GM12873 (cell line): ENCODE results near the gene C17orf67.

Source experiments
- CTCF ChIP-seq: IDR thresholded peaks from 2 replicates; pipeline ENCODE4 v1.5.1; 2012; ENCODE audit warnings: low read depth, mild to moderate bottlenecking, moderate library complexity, low read length, control low read depth; ENCODE audit not compliant: insufficient read depth; ENCODE audit errors: missing control alignments

Gene C17orf67

GRCh38 chr17:56824503-56824902 is 9.2 kb downstream of the C17orf67 start:
- TF ChIP-seq CTCF, result no peak

- TF ChIP-seq CTCF, result no peak
Observed at GRCh38 chr17:56823848-56824247, 9.9 kb downstream of the C17orf67 start.

GRCh38 chr17:56822725-56823124 is 11.0 kb downstream of the C17orf67 start:
- no peak for TF ChIP-seq CTCF

GRCh38 chr17:56821847-56822534 is 11.7 kb downstream of the C17orf67 start:
- TF ChIP-seq CTCF, result no peak

- TF ChIP-seq CTCF, result no peak
Observed at GRCh38 chr17:56820207-56820606, 13.5 kb downstream of the C17orf67 start.

GRCh38 chr17:56819431-56820145 is 14.1 kb downstream of the C17orf67 start:
- peak; percentile 81 for TF ChIP-seq CTCF

GRCh38 chr17:56819030-56819429 is 14.7 kb downstream of the C17orf67 start:
- TF ChIP-seq CTCF, result no peak
